ENCODE measurements around the gene LITAFD.
"Not testable (repeated sequence)": the region's sequence is repeated elsewhere in the genome, so short reads cannot be mapped to it uniquely, and the experiment has no call there.

Gene LITAFD

DNA sequence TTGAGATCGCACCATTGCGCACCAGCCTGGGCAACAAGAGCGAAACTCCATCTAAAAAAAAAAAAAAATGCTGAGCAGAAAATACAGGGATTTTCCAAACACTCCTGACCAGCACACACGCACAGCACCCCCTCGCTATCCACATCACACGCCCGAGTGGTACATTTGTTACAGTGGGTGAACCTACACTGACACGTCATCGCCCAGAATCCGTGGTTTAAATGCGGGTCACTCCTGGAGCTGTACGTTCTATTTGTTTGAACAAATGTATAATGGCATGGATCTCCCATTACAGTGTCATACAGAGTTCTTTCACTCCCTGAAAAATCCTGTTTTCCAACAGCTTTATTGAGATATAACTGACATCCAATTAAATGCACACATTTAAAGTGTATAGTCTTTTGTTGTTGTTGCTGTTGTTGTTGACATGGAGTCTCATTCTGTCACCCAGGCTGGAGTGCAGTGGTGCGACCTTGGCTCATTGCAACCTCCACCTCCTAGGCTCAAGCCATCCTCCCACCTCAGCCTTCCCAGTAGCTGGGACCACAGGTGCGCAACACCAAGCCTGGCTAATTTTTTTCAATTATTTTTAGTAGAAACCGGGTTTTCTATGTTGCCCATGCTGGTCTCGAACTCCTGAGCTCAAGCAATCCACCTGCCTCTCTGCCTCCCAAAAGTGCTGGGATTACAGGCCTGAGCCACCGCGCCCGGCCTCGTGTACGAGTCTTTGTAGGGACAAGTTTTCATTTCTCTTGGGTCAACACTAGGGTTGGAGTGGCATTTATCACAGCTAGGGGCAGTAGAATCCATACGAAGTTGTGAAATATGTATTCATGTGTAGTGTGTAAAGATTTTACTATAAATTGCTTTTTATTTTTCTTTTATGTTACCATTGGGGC lies 8.9 kb upstream of the LITAFD start:
- no peak for DNase-seq

DNA sequence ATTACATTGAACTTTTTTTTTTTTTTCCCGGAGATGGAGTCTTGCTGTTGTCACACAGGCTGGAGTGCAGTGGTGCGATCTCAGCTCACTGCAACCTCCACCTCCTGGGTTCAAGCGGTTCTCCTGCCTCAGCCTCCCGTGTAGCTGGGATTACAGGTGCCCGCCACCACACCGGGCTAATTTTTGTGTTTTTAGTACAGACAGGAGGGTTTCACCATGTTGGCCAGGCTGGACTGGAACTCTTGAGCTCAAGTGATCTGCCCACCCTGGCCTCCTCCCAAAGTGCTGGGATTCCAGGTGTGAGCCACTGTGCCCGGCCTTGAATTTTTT lies 8.3 kb upstream of the LITAFD start:
- not testable (repeated sequence) for DNase-seq

GRCh38 chr16:8874388-8874787 lies 7.8 kb upstream of the LITAFD start:
- no peak for DNase-seq

- DNase-seq: not testable (repeated sequence)
Measured at GRCh38 chr16:8875317-8875716, 6.8 kb upstream of the LITAFD start.

DNA sequence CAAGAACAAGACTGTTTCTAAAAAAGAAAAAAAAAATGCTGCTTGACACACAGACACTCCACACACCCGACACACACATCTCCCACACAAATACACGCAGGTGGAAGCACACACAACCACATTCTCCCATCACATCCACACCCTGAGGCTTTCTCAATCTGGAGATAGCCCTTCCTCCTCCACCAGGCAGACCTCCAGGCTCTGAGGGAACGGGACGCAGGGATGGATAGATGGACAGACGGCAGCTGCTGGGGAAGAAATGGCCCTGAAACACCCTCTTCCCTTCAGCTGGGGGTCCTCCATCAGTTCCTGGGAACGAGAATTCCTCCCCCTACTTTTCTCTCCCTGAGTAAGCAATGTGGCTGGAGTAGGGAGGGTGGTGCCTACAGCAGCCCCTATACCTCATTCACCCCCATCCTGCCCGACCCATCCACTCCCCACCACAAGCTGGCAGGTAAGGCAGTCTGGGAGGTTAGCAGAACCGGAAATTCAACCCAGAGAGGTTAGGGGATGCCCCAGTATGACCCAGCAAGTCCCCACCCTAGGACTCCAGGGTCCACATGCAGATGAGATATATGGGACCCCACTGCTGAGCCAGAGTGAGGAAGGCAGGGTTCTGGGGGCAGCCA lies 4.1 kb upstream of the LITAFD start:
- DNase-seq: no peak

GRCh38 chr16:8878523-8878911 lies 3.6 kb upstream of the LITAFD start:
- DNase-seq: no peak

- no peak for DNase-seq
Measured at GRCh38 chr16:8880839-8881510, 1.2 kb upstream of the LITAFD start.

- no peak for DNase-seq
Measured at GRCh38 chr16:8882725-8883377, 700 bp downstream of the LITAFD start.

- no peak for DNase-seq
Measured at GRCh38 chr16:8885674-8886592, 3.8 kb downstream of the LITAFD start.

DNA sequence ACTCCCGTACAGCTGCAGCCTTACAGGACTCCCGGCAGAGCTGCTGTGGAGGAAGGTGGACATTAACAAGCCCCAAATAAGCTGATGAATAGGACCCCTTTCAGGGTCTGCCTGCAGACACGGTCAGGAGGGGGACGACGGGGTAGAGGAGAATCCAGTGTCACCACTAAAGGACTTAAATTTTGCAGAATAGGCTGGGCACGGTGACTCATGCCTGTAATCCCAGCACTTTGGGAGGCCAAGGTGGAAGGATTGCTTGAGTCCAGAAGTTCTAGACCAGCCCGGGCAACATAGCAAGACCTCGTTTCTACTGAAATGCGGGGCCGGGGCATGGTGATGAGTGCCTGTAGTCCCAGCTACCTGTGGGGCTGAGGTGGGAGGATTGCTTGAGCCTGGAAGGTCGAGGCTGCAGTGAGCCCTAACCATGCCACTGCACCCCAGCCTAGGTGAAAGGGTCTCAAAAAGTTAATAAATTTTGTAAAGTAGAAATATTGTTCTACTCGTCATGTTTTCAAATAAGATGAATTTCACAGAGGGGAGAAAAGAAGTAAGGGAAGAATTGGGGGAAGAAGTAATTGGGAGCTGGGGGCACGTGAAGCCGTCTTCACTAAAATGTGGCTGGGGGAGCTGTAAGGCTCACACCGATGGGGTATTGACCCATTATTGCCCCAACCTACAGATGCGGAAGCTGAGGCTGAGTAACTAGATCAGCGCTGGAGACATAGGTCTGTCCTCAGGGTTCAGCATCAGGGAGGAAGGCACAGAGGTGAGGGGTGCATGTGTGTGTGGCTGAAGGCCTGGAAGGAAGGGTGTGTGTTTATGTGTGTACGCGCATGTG lies 4.7 kb downstream of the LITAFD start:
- DNase-seq: no peak

GRCh38 chr16:8887431-8887765 lies 5.2 kb downstream of the LITAFD start:
- DNase-seq: no peak

GRCh38 chr16:8887952-8888560 lies 5.9 kb downstream of the LITAFD start:
- no peak for DNase-seq

- DNase-seq: no peak
Measured at GRCh38 chr16:8888951-8889892, 7.1 kb downstream of the LITAFD start.

GRCh38 chr16:8889893-8890548 lies 7.9 kb downstream of the LITAFD start:
- DNase-seq: no peak

DNA sequence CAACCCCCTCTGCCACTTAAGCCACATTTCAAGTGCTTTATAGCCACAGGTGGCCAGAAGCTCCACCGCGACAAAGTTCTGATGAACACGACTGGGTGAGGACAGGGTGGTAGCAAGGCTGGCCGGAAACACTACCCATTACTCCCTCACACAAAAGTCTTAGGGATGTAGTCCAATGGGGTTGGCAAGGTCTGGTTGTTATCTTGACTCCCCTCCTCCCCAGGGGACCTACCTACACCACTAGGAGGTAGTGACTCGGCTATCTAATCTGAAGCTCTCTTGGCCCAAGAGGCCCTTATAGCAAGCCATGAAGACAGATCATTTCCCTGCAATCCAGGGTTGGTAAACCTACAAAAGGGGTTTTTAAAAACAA lies 8.4 kb downstream of the LITAFD start:
- DNase-seq: no peak

DNA sequence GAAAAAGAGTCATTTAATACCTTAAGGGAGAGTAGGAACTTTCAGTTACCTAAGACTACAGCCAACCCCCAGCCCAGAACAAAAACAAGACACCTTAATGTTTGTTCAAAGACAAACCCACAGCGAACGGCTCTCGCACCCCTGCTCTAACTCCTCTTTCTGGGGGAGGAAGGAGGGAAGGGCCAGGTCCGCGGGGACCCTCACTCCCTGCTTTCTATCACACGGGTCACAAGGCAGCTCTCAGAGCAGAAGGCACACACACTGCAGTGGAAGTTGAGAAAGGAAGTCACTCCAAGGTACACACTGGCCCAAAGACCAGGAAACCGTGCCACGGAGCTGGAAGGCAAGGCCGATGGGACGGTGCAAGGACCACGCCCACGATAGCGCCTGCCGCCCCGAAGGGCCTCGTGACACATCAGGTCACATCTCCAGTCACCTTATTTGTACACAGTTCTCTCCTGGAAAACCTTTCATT lies 10.0 kb downstream of the LITAFD start:
- no peak for DNase-seq

- no peak for DNase-seq
Measured at GRCh38 chr16:8893426-8893825, 11.3 kb downstream of the LITAFD start.

GRCh38 chr16:8893976-8894690 lies 12.0 kb downstream of the LITAFD start:
- DNase-seq: no peak
